ENCODE data around the gene TMEM205. TPM values are rescaled to one million over a fixed set of nuclear protein-coding genes. Genes with fewer than 3 reads are reported as not detected.

Gene TMEM205
- total and polyA plus RNA-seq, 2 of the 13 experiments (the other 11 are each of a cell fraction or from before 2014, with no cell fraction given), result 45.5 to 98.7 TPM

DNA sequence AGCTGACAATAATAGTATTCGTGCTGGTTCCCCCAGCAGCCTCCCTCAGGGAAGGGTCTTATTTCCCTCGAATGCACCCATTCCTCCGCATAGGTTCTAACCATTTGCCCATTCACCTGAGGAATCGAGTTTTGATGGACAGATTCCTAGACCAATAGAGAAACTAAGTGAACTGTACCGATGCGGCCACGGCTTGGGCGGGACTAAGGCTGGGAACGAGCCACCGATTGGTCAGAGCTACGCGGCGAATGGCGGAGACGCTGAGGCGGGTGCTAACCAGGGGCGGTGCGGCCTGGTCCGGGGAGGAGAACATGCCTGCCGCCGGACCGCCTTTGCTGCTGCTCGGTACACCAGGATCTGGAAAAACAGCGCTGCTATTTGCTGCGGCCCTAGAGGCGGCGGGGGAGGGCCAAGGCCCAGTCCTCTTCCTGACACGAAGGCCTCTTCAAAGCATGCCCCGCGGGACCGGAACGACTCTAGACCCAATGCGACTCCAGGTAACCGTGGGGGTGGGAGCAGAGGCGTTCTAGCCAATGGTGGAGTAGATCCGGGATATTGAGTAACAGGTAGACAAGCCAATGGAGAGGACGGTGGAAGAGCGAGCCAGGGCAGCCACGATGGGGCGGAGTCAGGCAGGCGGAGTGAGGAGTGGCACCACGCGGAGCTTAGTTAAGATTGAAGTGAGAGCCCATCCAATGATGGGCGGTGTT is 28.5 kb upstream of the TMEM205 start, which contains the start of gene SWSAP1 (continued):
- TF ChIP-seq, protein P1, sequence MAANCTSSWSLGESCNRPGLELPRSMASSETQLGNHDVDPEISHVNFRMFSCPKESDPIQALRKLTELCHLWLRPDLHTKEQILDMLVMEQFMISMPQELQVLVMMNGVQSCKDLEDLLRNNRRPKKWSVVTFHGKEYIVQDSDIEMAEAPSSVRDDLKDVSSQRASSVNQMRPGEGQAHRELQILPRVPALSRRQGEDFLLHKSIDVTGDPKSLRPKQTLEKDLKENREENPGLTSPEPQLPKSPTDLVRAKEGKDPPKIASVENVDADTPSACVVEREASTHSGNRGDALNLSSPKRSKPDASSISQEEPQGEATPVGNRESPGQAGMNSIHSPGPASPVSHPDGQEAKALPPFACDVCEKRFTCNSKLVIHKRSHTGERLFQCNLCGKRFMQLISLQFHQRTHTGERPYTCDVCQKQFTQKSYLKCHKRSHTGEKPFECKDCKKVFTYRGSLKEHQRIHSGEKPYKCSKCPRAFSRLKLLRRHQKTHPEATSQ (CRISPR knock-in tag; IDR thresholded peaks at IDR 0.05; ENCODE audit: borderline replicate concordance), result no peak
- TF ChIP-seq SNAPC2 (CRISPR knock-in tag; IDR thresholded peaks at IDR 0.05) (0 out of 2 replicates have a peak, but pooled peaks have one; percentile 37), GMEB1 (CRISPR knock-in tag; IDR thresholded peaks at IDR 0.05; ENCODE audit: borderline replicate concordance) (peak; percentile 90), HNF4A (CRISPR knock-in tag; IDR thresholded peaks at IDR 0.05) (no peak), TP53 (CRISPR knock-in tag; conservative IDR thresholded peaks at IDR 0.05) (no peak), ZNF792 (CRISPR knock-in tag; IDR thresholded peaks at IDR 0.05) (peak; percentile 58; the same call in 1 of the 2 replicates), ZNF460 (CRISPR knock-in tag; IDR thresholded peaks at IDR 0.05; ENCODE audit: borderline replicate concordance) (no peak), JUN (CRISPR knock-in tag; IDR thresholded peaks at IDR 0.05) (no peak), ARNT (IDR thresholded peaks at IDR 0.05) (no peak), RARA (CRISPR knock-in tag; IDR thresholded peaks at IDR 0.05) (peak; percentile 62), NCOR1 (IDR thresholded peaks at IDR 0.05; ENCODE audit: borderline replicate concordance, low read length) (peak; percentile 38; the same call in 1 of the 2 replicates), AKNA (CRISPR knock-in tag; IDR thresholded peaks at IDR 0.05; ENCODE audit: borderline replicate concordance) (no peak), ZNF781 (CRISPR knock-in tag; IDR thresholded peaks at IDR 0.05; ENCODE audit: borderline replicate concordance, not compliant biosample characterization) (no peak), GRHL1 (CRISPR knock-in tag; conservative IDR thresholded peaks at IDR 0.05) (no peak), PCBP2 (optimal IDR thresholded peaks at IDR 0.05; ENCODE audit: low read depth, low read length, poor library complexity, severe bottlenecking) (no peak), ZSCAN30 (CRISPR knock-in tag; IDR thresholded peaks at IDR 0.05) (no peak), FOXP1 (IDR thresholded peaks at IDR 0.05) (no peak), FOXP1 (CRISPR knock-in tag; IDR thresholded peaks at IDR 0.05) (no peak), BORCS8-MEF2B (CRISPR knock-in tag; IDR thresholded peaks at IDR 0.05) (peak; percentile 75; the same call in 1 of the 2 replicates), TBX3 (IDR thresholded peaks at IDR 0.05; ENCODE audit: borderline replicate concordance) (peak; percentile 68; the same call in 1 of the 2 replicates), PTBP1 (IDR thresholded peaks at IDR 0.05; ENCODE audit: low read depth, low read length, poor library complexity, severe bottlenecking) (no peak)
